Activated CD4-positive, alpha-beta T cell treated with anti-CD3 and anti-CD28 coated beads, Interleukin-2, amount 50 U/mL, for 16 hours (primary cell): ENCODE results near the gene SLC44A2.

Source experiments
- DNase-seq: peaks from one replicate; pipeline ENCODE4 v3.0.0-alpha.2; 2020

SLC44A2 gene

GRCh38 chr19:10625003-10625761 is at the start of gene SLC44A2:
TSS of gene SLC44A2 (plus strand) at chr19:10625553. CDS start at chr19:10625634, 81 bp downstream.
- DNase-seq, result no peak

- DNase-seq, result no peak
Measured at GRCh38 chr19:10577951-10578350, 47.4 kb upstream of the SLC44A2 start.

DNA sequence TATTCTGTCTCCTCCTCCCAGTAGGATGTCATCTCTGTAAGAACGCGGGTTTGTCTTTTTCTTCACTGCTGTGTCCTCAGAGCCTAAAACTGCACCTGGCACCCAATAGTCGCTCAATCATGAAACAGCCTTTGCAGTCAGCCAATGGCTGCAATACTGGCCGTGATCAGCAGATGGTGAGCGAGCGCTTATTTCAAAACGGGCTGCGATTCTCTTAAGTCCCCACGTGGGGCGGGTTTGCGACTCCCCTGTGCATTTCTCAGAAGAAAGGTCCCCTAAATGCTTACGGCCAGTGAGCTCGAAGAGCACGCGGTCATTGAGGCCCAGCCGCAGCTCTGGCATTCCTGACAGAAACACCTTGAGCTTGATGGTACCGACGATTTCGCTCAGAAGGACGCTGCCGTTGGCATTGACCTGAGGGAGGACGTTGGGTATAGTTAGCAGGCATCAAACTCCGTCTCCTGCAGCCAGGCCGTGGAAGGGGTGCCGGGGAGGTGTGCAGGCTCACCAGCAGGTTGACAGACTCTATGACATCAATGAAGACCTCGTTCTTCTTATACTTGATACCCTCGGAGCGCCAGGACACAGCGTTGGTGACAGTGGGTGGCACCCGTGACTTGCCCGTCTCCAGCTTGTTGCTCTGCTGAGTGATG is 44.2 kb upstream of the SLC44A2 start:
- DNase-seq, result peak; percentile 88

DNA sequence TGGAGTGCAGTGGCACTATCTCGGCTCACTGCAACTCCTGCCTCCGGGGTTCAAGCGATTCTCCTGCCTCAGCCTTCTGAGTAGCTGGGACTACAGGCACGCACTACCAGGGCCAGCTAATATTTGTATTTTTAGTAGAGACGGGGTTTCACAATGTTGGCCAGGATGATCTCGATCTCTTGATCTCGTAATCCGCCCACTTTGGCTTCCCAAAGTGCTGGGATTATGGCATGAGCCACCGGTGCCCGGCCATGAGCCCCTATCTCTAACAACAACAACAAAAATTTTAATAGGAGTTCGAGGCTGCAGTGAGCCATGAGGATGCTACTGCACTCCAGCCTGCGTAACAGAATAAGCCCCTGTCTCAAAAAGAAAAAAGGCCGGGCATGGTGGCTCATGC is 43.3 kb upstream of the SLC44A2 start:
- no peak for DNase-seq

DNA sequence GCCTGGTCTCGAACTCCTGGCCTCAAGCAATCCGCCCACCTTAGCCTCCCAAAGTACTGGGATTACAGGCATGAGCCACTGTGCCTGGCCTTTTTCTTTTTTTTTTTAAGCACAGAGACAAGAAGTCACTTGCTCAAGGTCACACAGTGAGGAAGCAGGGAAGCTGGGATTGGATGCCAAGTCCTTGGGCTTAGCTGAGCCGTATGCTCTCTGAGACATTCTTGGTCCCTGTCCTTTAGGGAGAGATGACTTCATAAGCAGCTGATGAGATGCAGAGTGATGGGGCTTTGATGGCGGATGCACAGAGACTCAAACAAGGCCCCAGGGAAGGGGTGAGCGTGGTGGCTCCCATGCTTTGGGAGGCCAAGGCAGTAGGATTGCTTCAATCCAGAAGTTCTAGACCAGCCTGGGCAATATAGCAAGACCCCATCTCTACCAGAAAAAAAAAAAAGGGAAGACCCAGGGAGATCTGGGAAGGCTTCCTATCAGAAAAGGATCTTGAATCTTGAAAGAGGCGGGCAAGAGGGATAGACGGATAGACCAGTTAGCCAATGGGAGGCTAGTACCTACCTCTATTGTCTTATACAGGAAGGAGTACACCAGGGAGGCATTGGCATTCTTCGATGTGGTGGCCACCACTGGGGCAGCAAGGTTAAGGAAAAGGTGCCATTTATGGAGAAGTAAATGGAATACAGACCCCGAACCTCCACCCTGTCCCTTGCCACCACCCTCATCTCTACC is 42.1 kb upstream of the SLC44A2 start:
- DNase-seq, result no peak

- DNase-seq, result no peak
Measured at GRCh38 chr19:10586396-10586795, 39.0 kb upstream of the SLC44A2 start.

DNA sequence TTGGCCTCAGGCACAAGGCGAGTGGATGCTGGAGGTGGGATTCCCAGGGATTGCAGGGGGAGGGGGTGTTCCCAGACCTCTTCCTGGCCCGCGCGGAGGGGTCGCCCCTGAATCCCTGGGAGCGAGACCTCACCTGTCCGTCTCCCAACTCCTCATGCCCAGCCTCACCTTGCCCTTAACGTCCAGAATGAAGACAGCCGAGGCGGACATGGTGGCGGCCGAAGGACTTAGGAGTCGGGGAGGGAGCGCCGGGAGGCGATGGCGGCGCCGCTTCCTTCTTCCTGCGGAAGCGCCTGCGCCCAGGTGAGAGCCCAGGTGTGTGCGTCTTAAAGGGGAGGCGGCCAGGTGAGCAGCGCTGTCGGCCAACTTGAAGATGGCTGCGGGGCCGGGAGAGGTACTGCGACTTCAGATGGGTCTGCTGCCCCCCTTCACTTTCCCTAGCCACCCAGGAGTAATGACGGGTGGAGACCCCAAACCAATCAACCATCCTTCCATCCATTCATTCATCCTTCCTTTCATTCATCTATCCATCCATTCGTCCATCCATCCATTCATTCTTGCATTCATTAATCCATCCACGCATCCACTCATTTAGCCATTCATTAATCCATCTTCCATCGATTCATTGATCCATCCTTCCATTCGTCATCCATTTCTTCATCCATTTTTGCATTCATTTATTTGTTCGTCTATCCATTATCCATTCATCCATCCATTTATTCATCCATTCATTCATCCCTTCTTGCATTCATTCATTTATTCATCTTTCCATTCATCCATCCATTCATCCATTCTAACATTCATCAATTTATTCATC is 38.1 kb upstream of the SLC44A2 start, which contains the start of gene AP1M2:
Gene AP1M2, minus strand, starts transcription at position 291 of the 817 bp plus-strand sequence. Its CDS starts 81 bp downstream, at position 210.
- no peak for DNase-seq

DNA sequence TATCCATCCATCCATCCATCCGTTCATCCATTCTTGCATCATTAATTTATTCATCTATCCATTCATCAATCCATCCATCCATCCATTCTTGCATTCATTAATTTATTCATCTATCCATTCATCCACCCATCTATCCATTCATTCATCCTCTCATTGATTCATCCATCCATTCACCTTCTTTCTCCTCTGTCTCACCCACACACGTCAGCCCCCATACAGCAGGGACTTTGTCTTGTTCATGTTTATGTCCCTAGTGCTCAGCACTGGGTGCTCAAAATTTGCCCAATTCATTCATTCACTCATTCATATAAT is 37.6 kb upstream of the SLC44A2 start:
- no peak for DNase-seq

- no peak for DNase-seq
Measured at GRCh38 chr19:10593148-10593547, 32.2 kb upstream of the SLC44A2 start.

GRCh38 chr19:10593820-10594637 is 31.3 kb upstream of the SLC44A2 start:
- no peak for DNase-seq

DNA sequence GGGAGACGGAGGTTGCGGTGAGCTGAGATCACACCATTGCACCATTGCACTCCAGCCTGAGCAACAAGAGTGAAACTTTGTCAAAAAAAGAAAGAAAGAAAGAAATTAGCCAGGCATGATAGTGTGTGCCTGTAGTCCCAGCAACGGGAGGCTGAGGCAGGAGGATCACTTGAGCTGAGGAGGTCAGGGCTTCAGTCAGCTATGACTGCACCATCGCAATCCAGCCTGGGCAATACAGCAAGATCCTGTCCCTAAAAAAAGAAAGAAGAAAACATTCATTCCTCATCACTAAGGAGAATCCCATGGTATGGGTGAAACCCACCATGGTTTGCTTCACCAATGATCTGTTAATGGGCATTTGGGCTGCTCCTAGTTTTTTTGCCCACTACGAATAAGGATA is 25.2 kb upstream of the SLC44A2 start:
- no peak for DNase-seq

DNA sequence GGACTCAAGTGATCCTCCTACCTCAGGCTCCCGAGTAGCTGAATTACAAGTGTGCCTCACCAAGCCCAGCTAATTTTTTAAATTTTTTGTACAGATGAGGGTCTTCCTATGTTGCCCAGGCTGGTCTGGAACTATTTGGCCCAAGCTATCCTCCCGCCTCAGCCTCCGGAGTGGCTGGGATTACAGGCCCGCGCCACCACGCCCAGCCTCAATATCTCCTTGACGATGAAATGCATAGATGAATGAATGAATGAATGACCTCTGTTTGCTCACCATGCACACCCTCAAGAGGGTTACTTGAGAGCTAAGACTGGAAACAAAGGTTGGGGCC is 23.4 kb upstream of the SLC44A2 start:
- DNase-seq, result no peak

DNA sequence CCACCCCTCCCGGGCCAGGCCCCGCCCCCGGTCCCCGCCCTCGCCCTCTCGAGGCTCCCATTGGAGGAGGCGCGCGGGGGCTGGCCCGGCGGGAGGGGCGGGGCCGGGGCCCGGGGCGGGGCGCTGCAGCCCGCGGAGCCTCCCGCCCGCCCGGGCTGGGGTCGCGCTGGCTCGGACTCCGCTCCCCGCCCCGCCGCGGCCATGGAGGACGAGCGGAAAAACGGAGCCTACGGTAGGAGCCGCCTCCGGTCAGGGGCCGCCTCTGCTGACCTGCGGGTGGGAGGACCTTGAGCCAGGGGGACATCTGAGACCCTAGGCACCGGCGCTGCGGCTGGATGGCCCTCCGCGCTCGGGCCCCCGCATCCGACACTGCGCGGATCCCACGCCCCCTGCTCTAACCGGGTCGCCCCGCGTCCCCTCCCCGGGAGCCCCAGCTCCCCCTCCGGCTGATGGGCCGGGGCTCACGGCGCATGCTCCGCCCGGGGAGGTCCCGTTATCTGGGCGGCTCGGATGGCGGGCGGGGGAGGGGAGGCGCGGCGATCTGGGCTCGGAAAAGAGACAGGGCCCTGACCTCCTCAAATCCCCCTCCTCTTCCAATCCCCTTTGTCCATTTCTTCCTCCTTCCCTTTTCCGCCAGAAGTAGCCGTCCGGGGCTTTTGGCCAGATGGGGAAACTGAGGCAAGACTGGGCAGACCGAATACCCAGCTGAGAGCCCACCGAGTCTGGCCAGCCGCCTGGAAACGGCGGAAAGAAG is 22.8 kb upstream of the SLC44A2 start:
- DNase-seq, result peak; percentile 87

GRCh38 chr19:10603084-10603872 is 22.1 kb upstream of the SLC44A2 start:
- peak; percentile 73 for DNase-seq

- peak; percentile 30 for DNase-seq
Measured at GRCh38 chr19:10603873-10604459, 21.4 kb upstream of the SLC44A2 start.

DNA sequence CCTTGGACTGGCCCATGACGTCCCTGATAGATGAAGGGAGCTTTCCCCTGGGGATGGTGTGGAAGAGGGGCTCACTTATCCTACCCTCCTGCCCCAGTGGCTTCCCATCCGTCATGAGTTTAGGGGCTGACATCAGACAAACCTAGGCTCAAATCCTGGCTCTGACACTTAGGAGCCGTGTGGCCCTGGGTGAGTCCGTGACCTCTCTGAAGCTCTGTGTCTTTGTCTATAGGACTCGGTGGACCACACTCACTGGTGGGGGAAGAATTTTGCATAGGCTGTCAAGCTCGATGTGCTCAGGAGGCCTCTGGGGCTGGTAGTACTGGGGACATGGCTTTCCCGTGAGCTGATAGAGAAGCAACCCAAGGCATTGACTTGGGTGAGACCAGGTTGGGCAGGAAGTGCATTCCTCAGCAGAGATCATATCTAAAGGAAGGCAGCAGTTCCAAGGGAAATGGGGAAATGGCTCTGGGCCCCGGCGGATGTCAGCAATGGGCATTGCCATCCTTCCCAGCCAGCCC is 20.8 kb upstream of the SLC44A2 start:
- no peak for DNase-seq

DNA sequence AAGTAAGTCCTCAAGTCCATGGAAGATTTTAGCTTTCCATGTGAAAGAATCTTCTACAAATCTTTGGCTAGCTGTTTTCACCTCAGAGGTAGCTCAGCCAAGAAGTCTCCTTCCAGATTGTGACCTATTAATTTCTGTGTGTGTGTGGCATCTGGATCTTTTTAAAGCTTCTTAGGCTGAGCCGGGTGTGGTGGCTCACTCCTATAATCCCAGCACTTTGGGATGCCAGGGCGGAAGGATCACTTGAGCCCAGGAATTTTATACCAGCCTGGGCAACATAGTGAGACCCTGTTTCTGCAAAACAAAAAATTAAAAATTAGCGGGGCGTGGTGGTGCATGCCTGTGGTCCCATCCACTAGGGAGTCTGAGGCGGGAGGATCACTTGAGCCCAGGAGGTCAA is 13.4 kb upstream of the SLC44A2 start:
- no peak for DNase-seq

- DNase-seq, result no peak
Measured at GRCh38 chr19:10612499-10613119, 12.7 kb upstream of the SLC44A2 start.

GRCh38 chr19:10615429-10616023 is 9.8 kb upstream of the SLC44A2 start:
- no peak for DNase-seq
